ENCODE results near the gene ASTN2. TPM values are rescaled to one million over a fixed set of nuclear protein-coding genes. Genes with fewer than 3 reads are reported as not detected.
A peak's percentile ranks its signal among the peaks of the same experiment; 100 is the strongest.

ASTN2 gene, protein sequence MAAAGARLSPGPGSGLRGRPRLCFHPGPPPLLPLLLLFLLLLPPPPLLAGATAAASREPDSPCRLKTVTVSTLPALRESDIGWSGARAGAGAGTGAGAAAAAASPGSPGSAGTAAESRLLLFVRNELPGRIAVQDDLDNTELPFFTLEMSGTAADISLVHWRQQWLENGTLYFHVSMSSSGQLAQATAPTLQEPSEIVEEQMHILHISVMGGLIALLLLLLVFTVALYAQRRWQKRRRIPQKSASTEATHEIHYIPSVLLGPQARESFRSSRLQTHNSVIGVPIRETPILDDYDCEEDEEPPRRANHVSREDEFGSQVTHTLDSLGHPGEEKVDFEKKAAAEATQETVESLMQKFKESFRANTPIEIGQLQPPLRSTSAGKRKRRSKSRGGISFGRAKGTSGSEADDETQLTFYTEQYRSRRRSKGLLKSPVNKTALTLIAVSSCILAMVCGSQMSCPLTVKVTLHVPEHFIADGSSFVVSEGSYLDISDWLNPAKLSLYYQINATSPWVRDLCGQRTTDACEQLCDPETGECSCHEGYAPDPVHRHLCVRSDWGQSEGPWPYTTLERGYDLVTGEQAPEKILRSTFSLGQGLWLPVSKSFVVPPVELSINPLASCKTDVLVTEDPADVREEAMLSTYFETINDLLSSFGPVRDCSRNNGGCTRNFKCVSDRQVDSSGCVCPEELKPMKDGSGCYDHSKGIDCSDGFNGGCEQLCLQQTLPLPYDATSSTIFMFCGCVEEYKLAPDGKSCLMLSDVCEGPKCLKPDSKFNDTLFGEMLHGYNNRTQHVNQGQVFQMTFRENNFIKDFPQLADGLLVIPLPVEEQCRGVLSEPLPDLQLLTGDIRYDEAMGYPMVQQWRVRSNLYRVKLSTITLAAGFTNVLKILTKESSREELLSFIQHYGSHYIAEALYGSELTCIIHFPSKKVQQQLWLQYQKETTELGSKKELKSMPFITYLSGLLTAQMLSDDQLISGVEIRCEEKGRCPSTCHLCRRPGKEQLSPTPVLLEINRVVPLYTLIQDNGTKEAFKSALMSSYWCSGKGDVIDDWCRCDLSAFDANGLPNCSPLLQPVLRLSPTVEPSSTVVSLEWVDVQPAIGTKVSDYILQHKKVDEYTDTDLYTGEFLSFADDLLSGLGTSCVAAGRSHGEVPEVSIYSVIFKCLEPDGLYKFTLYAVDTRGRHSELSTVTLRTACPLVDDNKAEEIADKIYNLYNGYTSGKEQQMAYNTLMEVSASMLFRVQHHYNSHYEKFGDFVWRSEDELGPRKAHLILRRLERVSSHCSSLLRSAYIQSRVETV (N-terminal part only)
- total RNA-seq: 10.8 and 42.2 TPM in 2 replicates

- DNase-seq (ENCODE audit: low read depth): no peak
Measured at GRCh38 chr9:117414906-117415331, at the start of gene ASTN2. TSS of gene ASTN2 (minus strand) at chr9:117415057. CDS start at chr9:117414938, 119 bp downstream.

- DNase-seq (ENCODE audit: low read depth): no peak
Measured at GRCh38 chr9:117462861-117463260, 48.0 kb upstream of the ASTN2 start.

DNA sequence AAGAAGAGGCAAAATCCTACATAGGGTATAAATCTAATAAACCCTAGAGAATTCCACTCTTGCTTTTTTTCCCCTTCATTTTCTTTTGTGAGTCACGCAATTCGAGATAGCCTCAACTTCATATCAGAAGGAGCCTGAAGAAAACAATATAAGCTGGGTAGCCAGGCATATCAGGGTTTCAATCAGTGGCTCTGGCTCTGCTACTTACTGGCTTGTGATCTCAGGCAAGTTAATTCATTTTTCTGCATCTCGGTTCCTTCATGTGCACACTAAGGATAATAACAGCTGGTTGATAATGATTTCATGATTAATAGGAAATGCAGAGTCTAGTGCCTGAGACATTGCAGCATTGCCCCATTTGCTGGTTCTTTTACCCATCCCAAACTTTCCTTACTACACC is 46.5 kb upstream of the ASTN2 start:
- DNase-seq (ENCODE audit: low read depth): no peak

DNA sequence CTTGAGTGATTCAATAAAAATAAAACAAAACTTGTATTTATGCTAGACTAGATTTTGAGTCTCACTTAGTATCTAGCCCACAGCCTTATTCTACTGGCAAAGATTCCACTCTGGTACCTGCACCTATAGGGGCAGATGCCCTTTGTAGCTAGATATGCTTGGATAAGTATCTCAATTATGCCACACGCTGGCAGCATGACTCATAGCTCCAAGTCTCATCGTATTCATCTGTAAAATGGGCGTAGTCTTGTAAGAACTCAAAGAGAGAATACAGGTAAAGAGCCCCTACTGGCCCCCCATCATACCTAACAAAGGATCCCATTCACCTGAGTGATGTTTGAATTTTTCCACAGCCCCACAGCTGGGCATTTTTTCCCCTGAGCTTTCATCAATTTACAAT is 45.9 kb upstream of the ASTN2 start:
- no peak for DNase-seq (ENCODE audit: low read depth)

GRCh38 chr9:117459913-117460312 is 45.1 kb upstream of the ASTN2 start:
- DNase-seq (ENCODE audit: low read depth): no peak

DNA sequence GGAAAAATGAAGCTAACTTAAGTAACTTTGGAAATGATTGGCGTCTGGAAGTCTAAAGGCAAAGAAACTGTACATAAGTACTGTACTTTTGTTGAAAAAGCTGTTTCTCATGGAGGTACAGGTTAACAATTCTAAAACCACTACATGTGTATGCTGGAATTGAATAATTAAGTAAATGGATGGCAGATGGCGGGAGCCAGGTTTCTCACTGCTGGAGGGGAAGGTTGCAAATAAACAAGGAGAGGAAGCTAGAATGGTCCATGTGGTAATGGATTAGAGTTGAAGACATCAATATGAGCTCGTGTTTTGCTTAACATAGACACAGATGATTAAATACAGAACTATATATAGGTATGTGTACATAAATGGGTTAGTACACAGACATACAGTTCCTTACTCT is 43.2 kb upstream of the ASTN2 start:
- DNase-seq (ENCODE audit: low read depth): no peak

- no peak for DNase-seq (ENCODE audit: low read depth)
Measured at GRCh38 chr9:117454711-117455110, 39.9 kb upstream of the ASTN2 start.

DNA sequence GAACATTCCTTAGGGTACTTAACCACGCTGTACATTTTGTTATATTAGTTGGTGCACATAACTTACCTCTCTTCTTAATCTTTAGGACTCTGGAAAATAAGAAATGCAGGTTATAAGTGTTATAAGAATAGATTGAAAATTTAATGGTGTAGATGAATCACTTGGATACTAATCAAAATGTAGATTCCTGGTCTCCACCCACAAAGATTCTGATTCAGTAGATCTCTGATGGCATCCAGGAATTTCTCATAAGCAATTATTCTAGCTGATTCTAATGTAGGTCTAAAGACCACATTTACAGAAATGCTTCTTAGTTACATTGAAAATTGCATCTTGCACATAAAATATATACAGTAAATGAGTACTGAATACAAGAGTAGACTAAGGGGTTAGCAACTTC is 38.9 kb upstream of the ASTN2 start:
- DNase-seq (ENCODE audit: low read depth): no peak

GRCh38 chr9:117451311-117451710 is 36.5 kb upstream of the ASTN2 start:
- no peak for DNase-seq (ENCODE audit: low read depth)

GRCh38 chr9:117448066-117448465 is 33.2 kb upstream of the ASTN2 start:
- peak; percentile 10 for DNase-seq (ENCODE audit: low read depth)

GRCh38 chr9:117445631-117446030 is 30.8 kb upstream of the ASTN2 start:
- no peak for DNase-seq (ENCODE audit: low read depth)

- no peak for DNase-seq (ENCODE audit: low read depth)
Measured at GRCh38 chr9:117444501-117444900, 29.6 kb upstream of the ASTN2 start.

DNA sequence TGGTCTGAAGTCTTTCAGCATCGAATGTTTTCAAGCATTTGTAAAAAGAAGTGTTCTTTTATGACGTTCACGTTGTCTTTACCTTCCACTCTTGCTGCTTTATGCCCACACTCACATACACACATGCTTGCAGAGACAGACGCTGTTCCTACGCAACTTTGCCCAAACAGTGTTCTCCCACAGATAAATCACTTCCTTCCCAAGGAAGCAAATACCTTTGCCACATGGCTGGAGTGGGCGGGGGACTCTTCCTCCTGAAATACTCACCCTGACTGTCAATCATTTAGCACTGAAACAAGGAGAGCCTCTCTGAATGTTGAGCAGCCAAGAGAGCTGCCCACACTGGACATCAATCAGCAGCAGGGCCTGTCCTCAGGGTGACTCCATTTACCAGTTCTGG is 22.4 kb upstream of the ASTN2 start:
- no peak for DNase-seq (ENCODE audit: low read depth)

- no peak for DNase-seq (ENCODE audit: low read depth)
Measured at GRCh38 chr9:117435630-117436261, 20.9 kb upstream of the ASTN2 start.

- no peak for DNase-seq (ENCODE audit: low read depth)
Measured at GRCh38 chr9:117434566-117434965, 19.7 kb upstream of the ASTN2 start.

- DNase-seq (ENCODE audit: low read depth): no peak
Measured at GRCh38 chr9:117430813-117431212, 16.0 kb upstream of the ASTN2 start.

- DNase-seq (ENCODE audit: low read depth): no peak
Measured at GRCh38 chr9:117427357-117427913, 12.6 kb upstream of the ASTN2 start.

GRCh38 chr9:117425566-117425965 is 10.7 kb upstream of the ASTN2 start:
- DNase-seq (ENCODE audit: low read depth): no peak

- no peak for DNase-seq (ENCODE audit: low read depth)
Measured at GRCh38 chr9:117424291-117424690, 9.4 kb upstream of the ASTN2 start.

DNA sequence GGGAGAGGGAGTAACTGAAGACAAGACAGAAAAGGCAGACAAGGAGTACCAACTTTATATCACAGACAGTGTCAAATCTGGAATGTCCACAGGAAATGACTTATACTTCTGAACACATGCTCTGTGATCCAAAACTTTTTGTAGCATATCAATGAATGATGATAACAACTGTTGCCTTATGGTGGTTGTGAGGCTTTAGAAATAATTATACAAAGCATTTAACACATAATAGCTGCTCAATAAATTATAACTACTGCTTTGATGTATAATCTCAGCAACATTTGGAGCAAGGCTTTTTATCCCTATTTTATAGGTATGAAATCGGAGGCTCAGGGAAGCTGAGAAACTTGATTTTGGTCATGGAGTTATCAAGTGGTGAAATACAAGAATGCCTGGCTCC is 3.3 kb upstream of the ASTN2 start:
- DNase-seq (ENCODE audit: low read depth): no peak

GRCh38 chr9:117416856-117417255 is 2.0 kb upstream of the ASTN2 start:
- no peak for DNase-seq (ENCODE audit: low read depth)

Data from renal cortical epithelial cell (primary cell).